Testis (tissue), 2 donors: ENCODE results near the gene HOXD11.

Source experiments
- POLR2A ChIP-seq: fragments of 450-650 bp; IDR thresholded peaks from one replicate; pipeline ENCODE4 v1.6.1; 2017; ENCODE audit warnings: antibody characterized with exemption, mild to moderate bottlenecking, moderate library complexity
- TF ChIP-seq, protein P1 (sequence below), 3 experiments: fragments of 450-650 bp in 2 of 3; fragments of 200-600 bp in 1 of 3; sonication (generic) in 1 of 3; IDR thresholded peaks; one replicate each; pipeline ENCODE4 v1.5.1; 2016 to 2019; ENCODE audit warnings: antibody characterized with exemption in 3 of 3, mild to moderate bottlenecking in 2 of 3, moderate library complexity in 1 of 3

DNA sequence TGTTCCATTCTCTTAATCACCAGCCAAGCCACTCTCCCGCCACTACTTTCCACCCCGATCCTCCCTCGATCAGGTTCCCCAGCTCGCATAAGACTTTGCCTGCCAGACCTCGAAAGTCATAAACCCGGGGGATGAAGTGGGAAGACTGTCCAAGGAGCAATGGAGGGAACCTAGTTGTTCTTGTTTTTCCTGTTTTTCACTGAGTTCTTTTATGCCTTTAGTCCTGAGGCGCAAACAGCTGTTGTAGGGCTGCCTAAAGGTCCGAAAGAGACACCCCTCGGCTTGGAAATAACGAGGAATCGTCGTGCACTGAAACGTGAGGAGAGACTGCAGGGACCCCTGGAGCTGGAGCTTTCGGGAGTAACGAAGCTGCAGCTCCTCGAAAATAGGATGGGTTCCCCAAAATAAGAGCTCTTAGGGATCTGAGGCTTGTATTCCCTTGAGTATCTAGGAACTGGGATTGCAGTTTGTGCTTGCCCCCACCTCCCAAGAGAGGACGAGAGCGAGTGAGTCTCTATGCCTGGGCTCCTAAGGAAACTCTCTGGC, 9.2 kb upstream of the HOXD11 start:
- TF ChIP-seq, protein P1, sequence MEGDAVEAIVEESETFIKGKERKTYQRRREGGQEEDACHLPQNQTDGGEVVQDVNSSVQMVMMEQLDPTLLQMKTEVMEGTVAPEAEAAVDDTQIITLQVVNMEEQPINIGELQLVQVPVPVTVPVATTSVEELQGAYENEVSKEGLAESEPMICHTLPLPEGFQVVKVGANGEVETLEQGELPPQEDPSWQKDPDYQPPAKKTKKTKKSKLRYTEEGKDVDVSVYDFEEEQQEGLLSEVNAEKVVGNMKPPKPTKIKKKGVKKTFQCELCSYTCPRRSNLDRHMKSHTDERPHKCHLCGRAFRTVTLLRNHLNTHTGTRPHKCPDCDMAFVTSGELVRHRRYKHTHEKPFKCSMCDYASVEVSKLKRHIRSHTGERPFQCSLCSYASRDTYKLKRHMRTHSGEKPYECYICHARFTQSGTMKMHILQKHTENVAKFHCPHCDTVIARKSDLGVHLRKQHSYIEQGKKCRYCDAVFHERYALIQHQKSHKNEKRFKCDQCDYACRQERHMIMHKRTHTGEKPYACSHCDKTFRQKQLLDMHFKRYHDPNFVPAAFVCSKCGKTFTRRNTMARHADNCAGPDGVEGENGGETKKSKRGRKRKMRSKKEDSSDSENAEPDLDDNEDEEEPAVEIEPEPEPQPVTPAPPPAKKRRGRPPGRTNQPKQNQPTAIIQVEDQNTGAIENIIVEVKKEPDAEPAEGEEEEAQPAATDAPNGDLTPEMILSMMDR (IDR thresholded peaks at IDR 0.05): no peak
- no peak for TF ChIP-seq POLR2A
